Mesenchymal stem cell (in vitro differentiated cells and primary cell): ENCODE data around the gene SAMD11.
"Not testable (repeated sequence)": the region's sequence is repeated elsewhere in the genome, so short reads cannot be mapped to it uniquely, and the experiment has no call there.

Experiments used
- DNase-seq: peaks from one replicate; pipeline ENCODE4 v3.0.0-alpha.2; 2013
- H2AFZ ChIP-seq: one replicate; pipeline ENCODE4 v1.6.1; 2013; ENCODE audit warnings: low read depth, mild to moderate bottlenecking, control low read depth, inconsistent platforms, low read length, moderate library complexity
- H2AK5ac ChIP-seq: 2 replicates; pipeline ENCODE4 v1.6.1; 2013; ENCODE audit warnings: low read length, moderate library complexity, mild to moderate bottlenecking, inconsistent platforms; ENCODE audit not compliant: severe bottlenecking
- H2BK120ac ChIP-seq: one replicate; pipeline ENCODE4 v1.6.1; 2013; ENCODE audit warnings: low read depth, mild to moderate bottlenecking, inconsistent platforms, low read length, moderate library complexity
- H2BK12ac ChIP-seq, 2 experiments: one replicate each; pipeline ENCODE4 v1.6.1; 2013; ENCODE audit warnings: inconsistent platforms in 2 of 2, low read length in 2 of 2, mild to moderate bottlenecking in 2 of 2, moderate library complexity in 2 of 2, control low read depth in 1 of 2
- H2BK15ac ChIP-seq: one replicate; pipeline ENCODE4 v1.6.1; 2013; ENCODE audit warnings: mild to moderate bottlenecking, low read depth, inconsistent platforms; ENCODE audit not compliant: poor library complexity, severe bottlenecking
- H2BK5ac ChIP-seq: 2 replicates; pipeline ENCODE4 v1.6.1; 2013; ENCODE audit warnings: low read depth, mild to moderate bottlenecking, low read length, control low read depth, inconsistent platforms; ENCODE audit not compliant: poor library complexity, severe bottlenecking
- H3K14ac ChIP-seq, 2 experiments: one replicate each; pipeline ENCODE4 v1.6.1; 2013; ENCODE audit warnings: inconsistent platforms in 2 of 2, low read length in 2 of 2, control low read depth in 1 of 2, mild to moderate bottlenecking in 1 of 2, moderate library complexity in 1 of 2
- H3K18ac ChIP-seq, 2 experiments: one replicate each; pipeline ENCODE4 v1.6.1; 2013; ENCODE audit warnings: inconsistent platforms in 2 of 2, low read length in 2 of 2, control low read depth in 1 of 2, low read depth in 1 of 2, mild to moderate bottlenecking in 1 of 2
- H3K23ac ChIP-seq, 2 experiments: one replicate each; pipeline ENCODE4 v1.6.1; 2013; ENCODE audit warnings: inconsistent platforms in 2 of 2, low read length in 2 of 2, mild to moderate bottlenecking in 2 of 2, moderate library complexity in 2 of 2, control low read depth in 1 of 2
- H3K27ac ChIP-seq: 2 replicates; pipeline ENCODE4 v1.5.1; 2013; ENCODE audit warnings: mild to moderate bottlenecking, moderate library complexity, low read length, control low read depth, inconsistent platforms; ENCODE audit not compliant: poor library complexity, severe bottlenecking
- H3K27me3 ChIP-seq, 2 experiments: 2 replicates each; pipeline versions ENCODE4 v1.6.1 to v1.7.0; 2013; ENCODE audit warnings: low read length in 2 of 2, mild to moderate bottlenecking in 2 of 2, moderate library complexity in 2 of 2, control low read depth in 1 of 2, inconsistent platforms in 1 of 2; ENCODE audit not compliant: control insufficient read depth in 1 of 2, insufficient read depth in 1 of 2
- H3K36me3 ChIP-seq, 2 experiments: 2 replicates each; pipeline versions ENCODE4 v1.6.1 to v1.7.0; 2013; ENCODE audit warnings: low read length in 2 of 2, control low read depth in 1 of 2, inconsistent platforms in 1 of 2, low read depth in 1 of 2, mild to moderate bottlenecking in 1 of 2; ENCODE audit not compliant: insufficient read depth in 2 of 2, control insufficient read depth in 1 of 2
- H3K4ac ChIP-seq, 2 experiments: one replicate each; pipeline ENCODE4 v1.6.1; 2013; ENCODE audit warnings: inconsistent platforms in 2 of 2, low read length in 2 of 2, mild to moderate bottlenecking in 2 of 2, moderate library complexity in 2 of 2, control low read depth in 1 of 2, low read depth in 1 of 2
- H3K4me1 ChIP-seq: 2 replicates; pipeline ENCODE4 v1.6.1; 2013; ENCODE audit warnings: low read depth, low read length, control low read depth; ENCODE audit not compliant: control insufficient read depth, insufficient read depth
- H3K4me2 ChIP-seq: 2 replicates; pipeline ENCODE4 v1.6.1; 2013; ENCODE audit warnings: low read length, mild to moderate bottlenecking, inconsistent platforms; ENCODE audit not compliant: poor library complexity, severe bottlenecking
- H3K4me3 ChIP-seq, 2 experiments: 2 replicates each; pipeline versions ENCODE4 v1.5.1 to v1.7.0; 2013; ENCODE audit warnings: low read length in 2 of 2, mild to moderate bottlenecking in 2 of 2, control low read depth in 1 of 2, low read depth in 1 of 2; ENCODE audit not compliant: insufficient read depth in 1 of 2
- H3K79me1 ChIP-seq: replicated peaks from 2 replicates; pipeline ENCODE4 v1.6.1; 2013; ENCODE audit warnings: mild to moderate bottlenecking, control low read depth, low read length, inconsistent platforms; ENCODE audit not compliant: poor library complexity, severe bottlenecking
- H3K9ac ChIP-seq: 2 replicates; pipeline ENCODE4 v1.7.0; 2013; ENCODE audit warnings: mild to moderate bottlenecking, low read length, moderate library complexity
- H3K9me3 ChIP-seq: 2 replicates; pipeline ENCODE4 v1.7.0; 2013; ENCODE audit warnings: mild to moderate bottlenecking, low read length; ENCODE audit not compliant: control insufficient read depth
- H4K8ac ChIP-seq: one replicate; pipeline ENCODE4 v1.6.1; 2013; ENCODE audit warnings: inconsistent platforms, mild to moderate bottlenecking, low read length, moderate library complexity
- H4K91ac ChIP-seq: one replicate; pipeline ENCODE4 v1.6.1; 2013; ENCODE audit warnings: mild to moderate bottlenecking, low read length, inconsistent platforms
- WGBS: methylation state at CpG from one replicate; pipeline ENCODE4 v1.1.7; 2013; ENCODE audit warnings: mixed read lengths; 5-methylcytosine and 5-hydroxymethylcytosine counted together

The SAMD11 gene

DNA sequence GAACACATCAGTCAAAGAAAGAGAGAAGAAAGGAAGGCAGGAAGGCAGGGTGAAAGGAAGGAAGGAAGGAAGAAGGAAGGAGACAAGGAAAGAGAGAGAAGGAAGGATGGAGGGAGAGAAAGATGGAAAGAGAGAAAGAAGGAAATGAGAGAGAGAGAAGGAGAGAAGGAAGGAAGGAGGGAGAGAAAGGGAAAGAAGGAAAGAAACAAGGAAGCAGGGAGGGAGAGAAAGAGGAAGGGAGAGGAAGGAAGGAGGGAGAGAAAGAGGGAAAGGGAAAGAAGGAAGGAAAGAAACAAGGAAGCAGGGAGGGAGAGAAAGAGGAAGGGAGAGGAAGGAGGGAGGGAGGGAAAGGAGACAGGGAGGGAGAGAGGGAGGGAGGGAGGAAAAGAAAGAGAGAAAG is 35.4 kb upstream of the SAMD11 start:
- Histone ChIP-seq H3K4ac (no peak overlapping the region), H2BK12ac (no peak overlapping the region), H3K9ac (no peak overlapping the region), H3K4me3 (no peak overlapping the region), H3K9me3 (no peaks in the 10 kb centered on the region), H4K8ac (no peak overlapping the region), H2AFZ (no peak overlapping the region), H3K36me3 (no peaks in the 10 kb centered on the region), H3K23ac (no peak overlapping the region), H2BK120ac (no peak overlapping the region), H3K27ac (no peak overlapping the region), H2AK5ac (no peak overlapping the region), H3K27me3 (peaks cover 31 to 63% of the 10 kb centered on the region in 2 experiments), H3K4me1 (no peaks in the 10 kb centered on the region), H2BK5ac (no peak overlapping the region), H3K79me1 (no peaks in the 10 kb centered on the region), H3K14ac (no peak overlapping the region), H2BK15ac (no peak overlapping the region), H3K4me2 (no peak overlapping the region), H4K91ac (no peak overlapping the region), H3K18ac (no peak overlapping the region)
- no peak for DNase-seq

DNA sequence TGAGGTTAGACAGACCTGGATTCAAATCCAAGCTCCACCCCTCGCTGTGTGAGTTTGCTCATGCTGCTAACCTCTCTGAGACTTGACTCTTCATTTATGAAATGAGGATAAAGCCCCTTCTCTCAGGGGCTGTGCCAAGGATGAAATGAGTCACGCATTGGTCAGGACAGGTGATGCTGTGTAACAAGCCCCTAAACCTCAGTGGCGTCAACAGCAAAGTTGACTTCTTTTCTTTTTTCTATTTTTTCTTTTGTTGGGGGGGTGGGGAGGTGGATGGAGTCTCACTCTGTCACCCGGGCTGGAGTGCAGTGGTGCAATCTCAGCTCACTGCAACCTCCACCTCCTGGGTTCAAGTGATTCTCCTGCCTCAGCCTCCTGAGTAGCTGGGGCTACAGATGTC is 33.9 kb upstream of the SAMD11 start:
- H3K4me3 ChIP-seq, H2AK5ac ChIP-seq, H3K4me2 ChIP-seq, H3K4ac ChIP-seq, H2BK15ac ChIP-seq, H3K18ac ChIP-seq, H4K91ac ChIP-seq, H3K23ac ChIP-seq, H3K79me1 ChIP-seq, H3K4me1 ChIP-seq, H2BK5ac ChIP-seq, H3K9ac ChIP-seq, H3K27ac ChIP-seq, H4K8ac ChIP-seq, H2BK12ac ChIP-seq, H2BK120ac ChIP-seq, H2AFZ ChIP-seq, DNase-seq, H3K9me3 ChIP-seq, H3K14ac ChIP-seq, H3K36me3 ChIP-seq: not testable (repeated sequence)
- WGBS = 90% methylated on average over 3 of the region's 4 CpGs
- peaks cover 31 to 65% of the 10 kb centered on the region in 2 experiments for H3K27me3 ChIP-seq

DNA sequence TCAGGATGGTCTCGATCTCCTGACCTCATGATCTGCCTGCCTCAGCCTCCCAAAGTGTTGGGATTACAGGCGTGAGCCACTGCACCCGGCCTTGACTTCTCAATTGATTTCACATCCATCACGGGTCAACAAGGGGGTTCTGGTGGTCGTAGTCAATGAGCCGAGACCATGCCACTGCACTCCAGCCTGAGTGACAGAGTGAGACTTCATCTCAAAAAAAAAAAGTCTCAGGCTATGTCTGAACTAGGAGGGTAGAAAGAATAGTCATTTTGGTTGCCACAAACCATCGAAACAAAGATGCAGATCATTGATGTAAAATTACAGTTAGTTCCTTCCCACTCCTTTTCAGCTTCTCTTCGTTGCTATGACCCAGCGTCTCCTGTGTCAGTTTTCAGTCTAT is 33.5 kb upstream of the SAMD11 start:
- peaks cover 31 to 64% of the 10 kb centered on the region in 2 experiments for H3K27me3 ChIP-seq
- H3K4ac ChIP-seq, H3K27ac ChIP-seq, H3K4me2 ChIP-seq, H3K4me3 ChIP-seq, H3K9me3 ChIP-seq, H2AK5ac ChIP-seq, H3K9ac ChIP-seq, H2AFZ ChIP-seq, H3K23ac ChIP-seq, H3K4me1 ChIP-seq, H3K18ac ChIP-seq, DNase-seq, H4K8ac ChIP-seq, H3K14ac ChIP-seq, H2BK12ac ChIP-seq, H2BK120ac ChIP-seq, H3K79me1 ChIP-seq, H2BK15ac ChIP-seq, H3K36me3 ChIP-seq, H4K91ac ChIP-seq, H2BK5ac ChIP-seq: not testable (repeated sequence)
- 92% methylated on average over 9 of the region's 9 CpGs for WGBS

DNA sequence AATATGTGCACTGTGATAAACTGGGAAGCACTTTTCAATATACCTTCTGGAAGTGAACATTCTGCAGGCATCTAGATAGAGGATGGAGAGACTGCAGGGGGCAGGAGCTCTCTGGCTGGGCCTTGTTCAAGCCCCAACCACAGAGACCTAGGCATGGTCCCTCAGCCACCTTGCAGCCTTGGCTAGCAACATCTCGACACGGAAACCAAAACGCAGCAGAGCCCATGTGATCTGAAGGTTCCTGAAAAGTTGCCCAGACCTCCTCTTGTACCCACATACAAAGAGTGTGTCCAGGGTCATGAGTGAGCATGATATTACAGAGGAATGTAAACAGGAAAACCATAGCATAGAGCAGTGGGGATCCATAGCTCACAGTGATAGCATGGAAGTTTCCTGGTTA is 33.1 kb upstream of the SAMD11 start:
- H2BK12ac ChIP-seq = no peak overlapping the region
- no peaks in the 10 kb centered on the region for H3K9me3 ChIP-seq
- H3K36me3 ChIP-seq = no peaks in the 10 kb centered on the region
- no peak overlapping the region for H4K91ac ChIP-seq
- H3K27ac ChIP-seq = no peak overlapping the region
- no peak overlapping the region for H3K4me2 ChIP-seq
- no peak overlapping the region for H3K4me3 ChIP-seq
- peaks cover 31 to 68% of the 10 kb centered on the region in 2 experiments for H3K27me3 ChIP-seq
- H2BK5ac ChIP-seq = no peak overlapping the region
- H3K23ac ChIP-seq = no peak overlapping the region
- H4K8ac ChIP-seq = no peak overlapping the region
- H3K4me1 ChIP-seq = no peaks in the 10 kb centered on the region
- H3K9ac ChIP-seq = no peak overlapping the region
- no peaks in the 10 kb centered on the region for H3K79me1 ChIP-seq
- no peak overlapping the region for H3K14ac ChIP-seq
- 74% methylated on average over 3 of the region's 3 CpGs for WGBS
- H3K18ac ChIP-seq = no peak overlapping the region
- H3K4ac ChIP-seq = no peak overlapping the region
- H2AK5ac ChIP-seq = no peak overlapping the region
- H2BK15ac ChIP-seq = no peak overlapping the region
- peak; percentile 34 for DNase-seq
- no peak overlapping the region for H2AFZ ChIP-seq
- no peak overlapping the region for H2BK120ac ChIP-seq
